HUES6 (cell line): ENCODE measurements around the gene ZNF560.

ENCODE experiments used
- H3K27ac ChIP-seq: 2 replicates; pipeline ENCODE4 v1.7.0; 2013; ENCODE audit warnings: low read depth, mild to moderate bottlenecking, low read length, inconsistent platforms
- H3K27me3 ChIP-seq: 2 replicates; pipeline ENCODE4 v1.6.1; 2013; ENCODE audit warnings: low read length; ENCODE audit not compliant: control insufficient read depth, insufficient read depth
- H3K36me3 ChIP-seq: 2 replicates; pipeline ENCODE4 v1.6.1; 2013; ENCODE audit warnings: low read length; ENCODE audit not compliant: control insufficient read depth, insufficient read depth
- H3K4me1 ChIP-seq: 2 replicates; pipeline ENCODE4 v1.6.1; 2013; ENCODE audit warnings: low read length; ENCODE audit not compliant: control insufficient read depth, insufficient read depth
- H3K4me3 ChIP-seq: 2 replicates; pipeline ENCODE4 v1.5.1; 2013; ENCODE audit warnings: low read depth, low read length
- H3K9ac ChIP-seq: one replicate; pipeline ENCODE4 v1.6.1; 2013; ENCODE audit warnings: mild to moderate bottlenecking, low read length
- H3K9me3 ChIP-seq: 2 replicates; pipeline ENCODE4 v1.6.1; 2013; ENCODE audit warnings: low read depth, low read length; ENCODE audit not compliant: control insufficient read depth, insufficient read depth

The ZNF560 gene

GRCh38 chr19:9436358-9436757, 62.1 kb downstream of the ZNF560 start:
- Histone ChIP-seq H3K36me3 (peaks cover 9% of the 10 kb centered on the region; the same call in 1 of the 2 replicates), H3K27ac (no peak overlapping the region), H3K9me3 (peaks cover 23% of the 10 kb centered on the region), H3K4me3 (peak overlapping the region; percentile 96), H3K27me3 (no peaks in the 10 kb centered on the region), H3K4me1 (0 out of 2 replicates have a peak, but pooled peaks cover 2% of the 10 kb centered on the region), H3K9ac (no peak overlapping the region)

- Histone ChIP-seq H3K4me1 (0 out of 2 replicates have a peak, but pooled peaks cover 2% of the 10 kb centered on the region), H3K27me3 (no peaks in the 10 kb centered on the region), H3K36me3 (peaks cover 14% of the 10 kb centered on the region), H3K4me3 (peak within 1 kb of the TSS; percentile 96), H3K9me3 (peaks cover 21% of the 10 kb centered on the region), H3K27ac (peak within 1 kb of the TSS; percentile 72), H3K9ac (peak within 1 kb of the TSS; percentile 89)
Measured at GRCh38 chr19:9435279-9436268, 62.8 kb downstream of the ZNF560 start, which contains the start of gene ZNF266. Gene ZNF266 (minus strand): TSS chr19:9435573. CDS start chr19:9420089, 15,484 bp downstream.

GRCh38 chr19:9431475-9431874, 66.9 kb downstream of the ZNF560 start:
- Histone ChIP-seq H3K27ac (no peak overlapping the region), H3K27me3 (no peaks in the 10 kb centered on the region), H3K9ac (no peak overlapping the region), H3K4me3 (no peak overlapping the region), H3K36me3 (peaks cover 21% of the 10 kb centered on the region), H3K9me3 (no peaks in the 10 kb centered on the region; the same call in none of the 2 replicates), H3K4me1 (0 out of 2 replicates have a peak, but pooled peaks cover 2% of the 10 kb centered on the region)

- no peaks in the 10 kb centered on the region for H3K27me3 ChIP-seq
- no peak overlapping the region for H3K9ac ChIP-seq
- H3K36me3 ChIP-seq = peaks cover 27% of the 10 kb centered on the region
- H3K4me3 ChIP-seq = no peak overlapping the region
- no peak overlapping the region for H3K27ac ChIP-seq
- no peaks in the 10 kb centered on the region; the same call in 1 of the 2 replicates for H3K9me3 ChIP-seq
- H3K4me1 ChIP-seq = 0 out of 2 replicates have a peak, but pooled peaks cover 2% of the 10 kb centered on the region
Measured at GRCh38 chr19:9430444-9430843, 68.0 kb downstream of the ZNF560 start.

- Histone ChIP-seq H3K4me1 (no peaks in the 10 kb centered on the region), H3K9me3 (peaks cover 6% of the 10 kb centered on the region), H3K4me3 (no peak overlapping the region), H3K27ac (no peak overlapping the region), H3K9ac (no peak overlapping the region), H3K27me3 (no peaks in the 10 kb centered on the region), H3K36me3 (peaks cover 42% of the 10 kb centered on the region)
Measured at GRCh38 chr19:9427941-9428340, 70.5 kb downstream of the ZNF560 start.
